Upper lobe of left lung (tissue), 6 donors: ENCODE measurements around the gene ANP32A. TPM values are rescaled to one million over a fixed set of nuclear protein-coding genes. Genes with fewer than 3 reads are reported as not detected.

ENCODE experiments used
- ATAC-seq, 2 donors: fragments of 200-7000 bp; cut with Tn5 transposase; one replicate each; pipeline ENCODE4 v1.9.1; 2022; ENCODE audit warnings: mild to moderate bottlenecking in 2 of 2, moderate library complexity in 2 of 2; ENCODE audit not compliant: low FRiP score in 2 of 2
- DNase-seq, 2 donors: peaks; one replicate each; pipeline ENCODE4 v3.0.0-alpha.2; 2019 to 2020
- H3K27ac ChIP-seq, 4 donors: fragments of 200-600 bp; sonication (generic); one replicate each; pipeline ENCODE4 v1.5.1; 2016 to 2019
- H3K27me3 ChIP-seq, 4 donors: fragments of 200-600 bp; sonication (generic); one replicate each; pipeline ENCODE4 v1.5.1; 2017 to 2019
- H3K36me3 ChIP-seq, 4 donors: fragments of 200-600 bp; sonication (generic); one replicate each; pipeline ENCODE4 v1.5.1; 2016 to 2019
- H3K4me1 ChIP-seq, 4 donors: fragments of 200-600 bp; sonication (generic); one replicate each; pipeline ENCODE4 v1.5.1; 2018 to 2019
- H3K4me3 ChIP-seq, 4 donors: fragments of 200-600 bp; sonication (generic); one replicate each; pipeline ENCODE4 v1.5.1; 2017 to 2019; ENCODE audit warnings: mild to moderate bottlenecking in 2 of 4, moderate library complexity in 1 of 4
- H3K9me3 ChIP-seq, 4 donors: fragments of 200-600 bp; sonication (generic); one replicate each; pipeline ENCODE4 v1.5.1; 2018 to 2019
- CTCF ChIP-seq, 6 experiments: fragments of 450-650 bp in 4 of 6; fragments of 200-600 bp in 2 of 6; sonication (generic) in 2 of 6; IDR thresholded peaks; one replicate each; pipeline ENCODE4 v1.5.1; 2016 to 2019; ENCODE audit warnings: antibody characterized with exemption in 6 of 6
- EP300 ChIP-seq, 4 donors: sonication (generic); formaldehyde crosslinking; IDR thresholded peaks; one replicate each; pipeline ENCODE4 v1.5.1; 2017; ENCODE audit warnings: antibody characterized with exemption in 4 of 4, control low read depth in 2 of 4
- POLR2A ChIP-seq, 4 donors: fragments of 450-650 bp; IDR thresholded peaks; one replicate each; pipeline ENCODE4 v1.5.1; 2016 to 2017; ENCODE audit warnings: antibody characterized with exemption in 4 of 4, mild to moderate bottlenecking in 2 of 4
- POLR2AphosphoS5 ChIP-seq, 2 donors: sonication (generic); formaldehyde crosslinking; IDR thresholded peaks; one replicate each; pipeline ENCODE4 v1.5.1; 2017; ENCODE audit warnings: antibody characterized with exemption in 2 of 2
- WGBS, 2 donors: methylation state at CpG; one replicate each; pipeline ENCODE4 v1.1.5; 2017 to 2018; 5-methylcytosine and 5-hydroxymethylcytosine counted together
- total RNA-seq, 6 donors: library from RNA; depleted of rRNA in 4 of 6; stranded (reverse); fragments of >200 nt in 4 of 6; gene quantifications; one replicate each; pipeline versions ENCODE4 v1.1.0 to v1.2.1, GENCODE V29; 2016 to 2021
- donor health status: DM: no; HTN: no; CAD: no; lungs with moderate emphysema.
- donor health status: DM: no; HTN: yes; CAD: no; lungs with severe emphysema.

Gene ANP32A
- total RNA-seq, 6 donors from 2014 or later = 62.9 to 110 (median 81.5) TPM

DNA sequence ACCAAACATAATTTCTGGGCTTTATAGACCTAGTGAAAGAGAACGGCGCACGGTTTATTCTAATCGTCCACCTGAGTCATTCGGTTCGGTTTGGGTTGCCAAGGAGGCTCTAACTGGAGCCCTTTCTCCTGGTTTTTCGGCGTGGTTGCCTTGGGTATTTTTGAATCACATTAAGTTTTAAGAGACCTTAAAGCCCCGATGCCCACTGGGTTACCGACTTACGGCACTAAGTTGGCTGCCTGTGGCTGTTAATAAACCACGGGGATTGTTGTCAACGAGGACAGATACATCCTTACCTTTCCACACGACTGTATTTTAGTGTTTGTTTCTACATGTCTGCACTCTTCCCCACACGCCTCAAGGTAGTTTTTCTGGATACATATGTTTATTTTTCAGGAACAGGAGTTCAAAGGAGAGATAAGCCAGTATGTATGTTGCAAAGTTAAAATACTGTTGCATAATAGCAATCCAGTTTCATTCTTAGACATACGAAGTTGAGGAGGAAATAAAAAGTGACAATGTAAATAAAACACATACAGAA lies 1.2 kb upstream of the ANP32A start:
- H3K36me3 ChIP-seq = no peaks in the 10 kb centered on the region
- DNase-seq (peak in 1 of 2 donors; percentile 29), ATAC-seq (no peak)
- peaks cover 5 to 17% (median 12%) of the 10 kb centered on the region in 4 donors for H3K4me1 ChIP-seq
- H3K9me3 ChIP-seq = no peaks in the 10 kb centered on the region
- peak overlapping the region; percentile 98 to 100 (median 100) for H3K27ac ChIP-seq
- TF ChIP-seq POLR2A (IDR thresholded peaks at IDR 0.05) (no peak), CTCF (IDR thresholded peaks at IDR 0.05) (no peak), EP300 (IDR thresholded peaks at IDR 0.05) (no peak), POLR2AphosphoS5 (IDR thresholded peaks at IDR 0.05) (no peak)
- no peaks in the 10 kb centered on the region for H3K27me3 ChIP-seq
- peak overlapping the region in 3 of 4 donors; percentile 76 to 96 (median 96) for H3K4me3 ChIP-seq
- 3% methylated on average over 16 of the region's 16 CpGs for WGBS, 2 donors

DNA sequence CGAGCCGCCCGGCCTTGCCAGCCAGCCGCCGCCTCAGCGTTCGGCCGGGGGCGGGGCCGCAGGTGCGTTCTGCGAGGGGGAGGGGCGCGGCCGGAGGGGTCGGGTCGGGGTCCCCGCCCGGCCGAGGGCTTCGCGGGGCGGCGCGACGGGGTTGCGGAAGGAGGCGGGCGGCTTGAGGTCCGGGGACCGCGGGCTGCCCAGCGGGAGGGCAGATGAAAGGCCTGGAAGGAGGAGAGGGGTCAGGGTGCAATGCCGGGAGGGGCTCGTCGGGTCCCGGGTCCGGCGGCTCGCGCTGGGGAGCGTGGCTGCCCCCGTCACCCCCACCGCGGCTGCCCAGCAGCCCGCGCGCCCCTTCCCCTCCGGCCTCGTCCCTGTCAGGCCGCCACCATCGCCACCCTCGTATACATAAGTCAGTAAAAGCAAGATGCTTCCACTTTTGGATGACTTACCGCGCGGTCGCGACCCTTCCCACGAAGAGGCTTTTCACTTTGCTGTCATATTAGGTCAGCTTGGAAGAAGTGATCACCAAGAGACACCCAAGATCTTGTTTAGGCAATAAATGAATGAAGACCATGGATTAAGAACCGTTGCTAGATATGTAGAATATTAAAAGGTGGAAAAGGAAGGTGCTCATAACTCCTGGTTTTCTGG lies 620 bp upstream of the ANP32A start:
- peak in 1 of 2 donors; percentile 1 for ATAC-seq
- WGBS, 2 donors = 0% methylated on average over 12 to 27 of the region's 60 CpGs

DNA sequence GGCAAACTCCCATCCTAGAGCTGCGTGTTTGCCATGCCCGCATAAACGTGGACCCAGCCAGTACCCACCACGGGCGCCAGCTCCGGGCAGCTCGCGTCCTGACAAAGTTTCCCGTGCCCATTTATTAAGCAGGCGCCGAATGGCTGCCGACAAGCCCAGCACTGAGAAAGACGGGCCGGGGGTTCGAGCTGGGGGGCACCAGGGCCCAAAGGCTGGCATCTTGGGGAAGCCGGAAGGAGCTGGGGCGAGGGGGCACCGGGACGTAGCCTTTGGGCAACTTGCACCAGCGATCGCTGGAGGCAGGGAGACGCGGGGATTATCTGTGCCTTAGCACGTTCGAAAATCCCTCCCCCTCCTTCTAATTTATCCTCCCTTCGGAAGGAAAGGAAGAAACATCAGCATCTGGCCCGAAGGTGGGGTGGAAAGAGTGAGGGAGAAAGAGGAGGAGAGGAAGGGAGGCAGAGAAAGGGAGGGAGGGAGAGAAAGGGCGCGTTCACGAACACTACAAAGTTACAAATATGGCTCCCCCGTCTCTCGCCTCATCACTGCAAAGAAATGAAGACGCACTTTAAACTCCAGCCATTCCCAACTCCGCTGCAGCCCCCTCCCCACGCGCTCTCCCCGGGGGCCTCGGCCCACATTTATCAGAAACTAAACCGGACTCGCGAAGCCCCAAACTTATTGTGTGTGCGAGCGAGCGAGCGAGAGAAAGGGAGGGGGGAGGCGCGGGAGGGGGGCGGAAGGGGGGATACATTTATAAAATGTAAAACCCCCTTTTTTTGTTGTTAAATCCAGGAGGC lies 1.0 kb downstream of the ANP32A start:
- no peaks in the 10 kb centered on the region for H3K9me3 ChIP-seq
- peak in 1 of 2 donors; percentile 39 for ATAC-seq
- DNase-seq = peak; percentile 31 to 87
- H3K4me3 ChIP-seq = peak overlapping the region; percentile 76 to 96 (median 93)
- no peaks in the 10 kb centered on the region for H3K36me3 ChIP-seq
- WGBS, 2 donors = 0 to 1% methylated on average over 21 to 48 of the region's 48 CpGs
- TF ChIP-seq POLR2A (IDR thresholded peaks at IDR 0.05) = peak in 1 of 4 donors; percentile 26
- no peak for TF ChIP-seq POLR2AphosphoS5 (IDR thresholded peaks at IDR 0.05)
- no peaks in the 10 kb centered on the region for H3K27me3 ChIP-seq
- H3K27ac ChIP-seq = peak overlapping the region; percentile 98 to 100 (median 100)
- H3K4me1 ChIP-seq = peaks cover 22 to 38% (median 27%) of the 10 kb centered on the region in 4 donors

More for the DNA sequence above, 620 bp upstream of the ANP32A start:
- H3K27ac ChIP-seq = peak overlapping the region; percentile 98 to 100 (median 100)
- no peaks in the 10 kb centered on the region for H3K9me3 ChIP-seq
- H3K36me3 ChIP-seq = no peaks in the 10 kb centered on the region
- H3K4me1 ChIP-seq = peaks cover 11 to 22% (median 17%) of the 10 kb centered on the region in 4 donors
- H3K4me3 ChIP-seq = peak overlapping the region; percentile 76 to 96 (median 93)
- DNase-seq = peak in 1 of 2 donors; percentile 35
- no peaks in the 10 kb centered on the region for H3K27me3 ChIP-seq
- TF ChIP-seq EP300 (IDR thresholded peaks at IDR 0.05) = no peak
- TF ChIP-seq CTCF (IDR thresholded peaks at IDR 0.05) = no peak
- TF ChIP-seq POLR2AphosphoS5 (IDR thresholded peaks at IDR 0.05) = no peak
- TF ChIP-seq POLR2A (IDR thresholded peaks at IDR 0.05) = no peak

DNA sequence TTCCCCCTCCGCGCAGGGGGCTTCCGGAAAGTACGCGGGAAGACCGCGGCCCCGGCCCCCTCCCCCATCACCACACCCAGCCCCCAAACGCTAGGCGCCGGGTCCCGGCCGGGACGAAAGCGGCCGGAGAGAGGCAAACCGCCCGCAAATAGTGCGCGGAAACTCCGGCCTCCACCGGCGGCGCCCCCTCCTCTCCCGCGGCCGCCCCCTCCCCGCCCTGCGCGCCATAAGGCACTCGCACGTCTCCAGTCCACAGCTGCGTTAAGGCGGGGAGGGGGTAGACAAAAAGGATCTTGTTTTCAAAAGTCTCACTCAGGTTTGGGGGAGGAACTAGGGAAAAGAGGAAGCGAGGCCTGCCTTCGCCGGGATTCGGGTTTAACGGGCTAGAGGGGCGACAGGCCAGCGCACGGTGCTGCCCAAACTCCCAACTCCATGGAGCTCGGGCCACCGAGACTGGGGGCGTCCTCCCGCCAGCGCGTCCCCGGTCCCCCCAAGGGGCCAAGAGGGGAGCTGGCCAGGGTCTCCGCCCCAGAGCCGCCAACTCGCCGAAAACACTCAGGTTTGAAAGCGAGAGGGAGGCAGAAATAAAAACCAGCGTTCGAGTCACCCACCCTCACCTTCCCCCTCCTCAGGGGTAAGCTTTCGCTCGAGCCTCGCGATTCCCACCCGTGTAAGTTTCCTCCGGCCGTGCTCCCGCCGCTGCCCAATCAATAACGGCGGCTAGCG lies 1.8 kb downstream of the ANP32A start:
- Histone ChIP-seq H3K36me3 (no peaks in the 10 kb centered on the region), H3K9me3 (no peaks in the 10 kb centered on the region), H3K4me3 (peak overlapping the region; percentile 76 to 96 (median 93)), H3K4me1 (peaks cover 24 to 45% (median 29%) of the 10 kb centered on the region in 4 donors), H3K27ac (peak overlapping the region; percentile 98 to 100 (median 100)), H3K27me3 (no peaks in the 10 kb centered on the region)
- 0 to 1% methylated on average over 32 to 60 of the region's 68 CpGs for WGBS, 2 donors
- DNase-seq (peak; percentile 70 to 92), ATAC-seq (peak in 1 of 2 donors; percentile 22)
- TF ChIP-seq POLR2AphosphoS5 (IDR thresholded peaks at IDR 0.05) = peak; percentile 25 to 37
- TF ChIP-seq EP300 (IDR thresholded peaks at IDR 0.05) = no peak
- TF ChIP-seq CTCF (IDR thresholded peaks at IDR 0.05) = no peak
- TF ChIP-seq POLR2A (IDR thresholded peaks at IDR 0.05) = peak in 3 of 4 donors; percentile 33 to 76 (median 42)
